Endothelial cell (in vitro differentiated cells): ENCODE data around the gene SIRT4. TPM values are rescaled to one million over a fixed set of nuclear protein-coding genes. Genes with fewer than 3 reads are reported as not detected.

ENCODE experiments used
- DNase-seq: peaks from one replicate; pipeline ENCODE4 v3.0.0; 2021; ENCODE audit warnings: low spot score
- H3K27ac Mint-ChIP-seq: one replicate; pipeline ENCODE4 v1.8.0; 2021; ENCODE audit warnings: mixed read lengths, inconsistent platforms; ENCODE audit not compliant: unreplicated experiment
- H3K27me3 Mint-ChIP-seq: one replicate; pipeline ENCODE4 v1.8.0; 2021; ENCODE audit warnings: mild to moderate bottlenecking, moderate library complexity, mixed read lengths, inconsistent platforms; ENCODE audit not compliant: unreplicated experiment
- H3K36me3 Mint-ChIP-seq: one replicate; pipeline ENCODE4 v1.8.0; 2021; ENCODE audit warnings: mild to moderate bottlenecking, low read depth, mixed read lengths, inconsistent platforms; ENCODE audit not compliant: unreplicated experiment
- H3K4me1 Mint-ChIP-seq: one replicate; pipeline ENCODE4 v1.8.0; 2021; ENCODE audit warnings: mild to moderate bottlenecking, mixed read lengths, inconsistent platforms; ENCODE audit not compliant: unreplicated experiment
- H3K4me3 Mint-ChIP-seq: one replicate; pipeline ENCODE4 v1.8.0; 2021; ENCODE audit warnings: mild to moderate bottlenecking, mixed read lengths, inconsistent platforms; ENCODE audit not compliant: unreplicated experiment
- H3K9me3 Mint-ChIP-seq: one replicate; pipeline ENCODE4 v1.8.0; 2021; ENCODE audit warnings: mixed read lengths, inconsistent platforms; ENCODE audit not compliant: unreplicated experiment
- total RNA-seq: library from RNA; stranded (reverse); fragmentation: NEBNext Ultra II Directional; extraction: Animal tissue kit (Norgen Biotek cat#: 25700); gene quantifications from one replicate; pipeline ENCODE4 v1.2.1, GENCODE V29; 2021; ENCODE audit not compliant: unreplicated experiment
- TF ChIP-seq, protein P1 (sequence below): fragments of 200-600 bp; sonication (generic); IDR thresholded peaks from one replicate; pipeline ENCODE4 v1.5.0; 2021; ENCODE audit warnings: antibody characterized with exemption; ENCODE audit not compliant: unreplicated experiment

The SIRT4 gene
- total RNA-seq, 1 donor from 2014 or later: 1.8 TPM

DNA sequence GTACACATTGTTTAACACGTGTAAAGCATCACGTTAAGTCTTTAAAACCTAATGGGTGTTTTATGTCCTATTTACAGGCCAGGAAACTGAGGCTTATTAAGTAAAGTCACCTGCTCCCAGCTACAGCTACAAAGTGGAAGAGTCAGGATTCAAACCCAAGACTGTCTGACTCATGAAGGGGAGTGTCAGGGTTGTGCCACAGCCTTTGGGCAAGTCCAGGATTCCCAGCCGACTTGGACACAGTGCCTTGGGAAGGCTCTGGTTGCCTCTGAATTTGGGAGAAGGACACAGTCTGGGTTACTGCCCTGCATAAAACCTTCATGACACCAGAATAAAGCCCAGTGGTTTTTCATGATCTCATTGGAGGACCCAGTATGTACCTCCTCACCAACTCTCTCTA is 17.7 kb upstream of the SIRT4 start:
- Mint-ChIP-seq H3K27ac (no peak overlapping the region), H3K27me3 (peaks cover 6% of the 10 kb centered on the region), H3K9me3 (no peaks in the 10 kb centered on the region), H3K36me3 (no peaks in the 10 kb centered on the region), H3K4me1 (no peaks in the 10 kb centered on the region), H3K4me3 (no peak overlapping the region)
- no peak for DNase-seq
- TF ChIP-seq, protein P1, sequence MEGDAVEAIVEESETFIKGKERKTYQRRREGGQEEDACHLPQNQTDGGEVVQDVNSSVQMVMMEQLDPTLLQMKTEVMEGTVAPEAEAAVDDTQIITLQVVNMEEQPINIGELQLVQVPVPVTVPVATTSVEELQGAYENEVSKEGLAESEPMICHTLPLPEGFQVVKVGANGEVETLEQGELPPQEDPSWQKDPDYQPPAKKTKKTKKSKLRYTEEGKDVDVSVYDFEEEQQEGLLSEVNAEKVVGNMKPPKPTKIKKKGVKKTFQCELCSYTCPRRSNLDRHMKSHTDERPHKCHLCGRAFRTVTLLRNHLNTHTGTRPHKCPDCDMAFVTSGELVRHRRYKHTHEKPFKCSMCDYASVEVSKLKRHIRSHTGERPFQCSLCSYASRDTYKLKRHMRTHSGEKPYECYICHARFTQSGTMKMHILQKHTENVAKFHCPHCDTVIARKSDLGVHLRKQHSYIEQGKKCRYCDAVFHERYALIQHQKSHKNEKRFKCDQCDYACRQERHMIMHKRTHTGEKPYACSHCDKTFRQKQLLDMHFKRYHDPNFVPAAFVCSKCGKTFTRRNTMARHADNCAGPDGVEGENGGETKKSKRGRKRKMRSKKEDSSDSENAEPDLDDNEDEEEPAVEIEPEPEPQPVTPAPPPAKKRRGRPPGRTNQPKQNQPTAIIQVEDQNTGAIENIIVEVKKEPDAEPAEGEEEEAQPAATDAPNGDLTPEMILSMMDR: no peak

DNA sequence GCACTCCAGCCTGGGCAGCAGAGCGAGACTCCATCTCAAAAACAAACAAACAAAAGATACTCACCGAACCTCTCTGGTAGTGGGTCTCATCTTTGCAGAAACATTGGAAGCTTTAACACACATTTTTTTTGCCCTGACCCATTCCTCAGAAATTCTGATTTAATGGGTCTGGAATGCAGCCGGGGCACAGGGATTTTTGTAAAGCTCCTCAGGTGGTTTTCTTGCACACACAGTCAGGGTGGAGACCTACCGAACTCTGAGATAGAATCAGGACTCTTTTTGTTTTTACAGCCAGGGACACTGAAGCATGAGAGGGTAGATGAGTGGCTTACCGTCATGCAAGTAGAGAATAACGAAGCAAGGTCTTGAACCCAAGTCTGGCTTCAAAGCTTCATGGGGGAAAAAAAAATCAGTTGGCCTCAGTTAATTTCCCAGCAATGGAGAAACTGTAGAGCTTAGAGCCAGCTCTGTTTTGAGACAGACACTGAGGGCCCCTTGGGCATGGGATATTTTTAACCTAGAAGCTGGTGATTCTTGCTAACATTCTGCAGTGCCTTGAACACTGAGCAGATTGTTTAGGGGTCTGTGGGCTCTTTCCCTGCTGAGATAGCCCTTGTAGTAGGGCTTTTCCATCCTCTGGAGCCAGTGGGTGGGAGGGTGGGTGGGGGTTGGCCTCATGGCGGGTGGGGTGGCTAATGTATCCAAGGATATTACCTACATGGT is 15.2 kb upstream of the SIRT4 start:
- no peak for DNase-seq
- Mint-ChIP-seq H3K9me3 (no peaks in the 10 kb centered on the region), H3K27me3 (peaks cover 7% of the 10 kb centered on the region), H3K27ac (no peak overlapping the region), H3K4me3 (no peak overlapping the region), H3K4me1 (no peaks in the 10 kb centered on the region), H3K36me3 (no peaks in the 10 kb centered on the region)
- TF ChIP-seq, protein P1: no peak

DNA sequence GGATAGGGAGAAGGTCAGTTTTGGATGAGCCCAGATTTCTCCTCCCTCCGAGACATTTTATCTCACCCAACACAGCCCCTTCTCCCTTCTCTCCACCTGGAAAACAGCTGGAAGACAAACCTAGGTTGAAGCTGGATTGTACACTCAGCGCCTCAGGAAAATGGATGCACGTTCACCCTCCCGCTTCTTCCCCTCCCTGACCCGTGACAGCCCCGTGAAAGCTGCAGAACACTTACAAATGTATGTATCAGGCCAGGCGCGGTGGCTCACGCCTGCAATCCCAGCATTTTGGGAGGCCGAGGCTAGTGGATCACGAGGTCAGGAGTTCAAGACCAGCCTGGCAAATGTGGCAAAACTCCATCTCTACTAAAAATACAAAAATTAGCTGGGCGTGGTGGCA is 14.6 kb upstream of the SIRT4 start:
- TF ChIP-seq, protein P1: no peak
- no peak overlapping the region for H3K27ac Mint-ChIP-seq
- H3K27me3 Mint-ChIP-seq: peaks cover 6% of the 10 kb centered on the region
- H3K9me3 Mint-ChIP-seq: no peaks in the 10 kb centered on the region
- H3K36me3 Mint-ChIP-seq: no peaks in the 10 kb centered on the region
- no peaks in the 10 kb centered on the region for H3K4me1 Mint-ChIP-seq
- H3K4me3 Mint-ChIP-seq: no peak overlapping the region
- DNase-seq: no peak

DNA sequence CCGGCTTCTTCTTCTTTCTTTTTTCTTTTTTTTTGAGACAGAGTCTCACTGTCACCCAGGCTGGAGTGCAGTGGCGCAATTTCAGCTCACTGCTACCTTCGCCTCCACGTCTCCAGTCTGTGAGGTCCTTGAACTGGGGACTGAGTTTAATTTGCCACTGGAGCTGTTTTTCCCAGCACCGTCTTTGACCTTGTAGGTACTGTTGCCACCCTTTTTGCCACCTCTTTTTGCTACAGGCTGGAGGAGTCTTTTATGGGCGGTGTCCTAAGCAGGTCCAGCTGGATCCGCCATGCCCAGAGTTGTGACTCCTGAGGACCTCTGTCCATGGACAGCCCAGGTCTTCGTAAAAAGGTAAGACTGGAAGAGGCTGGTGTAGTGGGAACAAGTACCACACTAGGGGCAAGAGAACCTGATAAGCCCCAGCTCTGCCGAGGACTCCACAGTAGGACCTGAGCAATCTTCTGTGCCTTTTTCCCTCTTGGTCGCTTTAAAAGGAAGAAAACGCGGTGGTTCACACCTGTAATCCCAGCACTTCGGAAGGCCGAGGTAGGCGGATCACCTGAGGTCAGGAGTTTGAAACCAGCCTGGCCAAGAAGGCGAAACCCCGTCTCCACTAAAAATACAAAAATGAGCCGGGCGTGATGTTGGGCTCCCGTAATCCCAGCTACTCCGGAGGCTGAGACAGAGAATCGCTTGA is 11.4 kb upstream of the SIRT4 start:
- Mint-ChIP-seq H3K9me3 (no peaks in the 10 kb centered on the region), H3K4me1 (no peaks in the 10 kb centered on the region), H3K4me3 (no peak overlapping the region), H3K36me3 (no peaks in the 10 kb centered on the region), H3K27me3 (peaks cover 8% of the 10 kb centered on the region), H3K27ac (no peak overlapping the region)
- peak; percentile 43 for DNase-seq
- TF ChIP-seq, protein P1: no peak

- Mint-ChIP-seq H3K36me3 (no peaks in the 10 kb centered on the region), H3K27ac (no peak overlapping the region), H3K9me3 (no peaks in the 10 kb centered on the region), H3K4me1 (no peaks in the 10 kb centered on the region), H3K4me3 (no peak overlapping the region), H3K27me3 (peaks cover 4% of the 10 kb centered on the region)
- no peak for DNase-seq
- TF ChIP-seq, protein P1: no peak
These were observed 9.8 kb upstream of the SIRT4 start for GRCh38 chr12:120292411-120292660.
